CD4-positive, alpha-beta T cell treated with Interleukin-10 for 1 hour (primary cell): ENCODE data around the gene CALR3.
"Not testable (repeated sequence)": the region's sequence is repeated elsewhere in the genome, so short reads cannot be mapped to it uniquely, and the experiment has no call there.

Source experiments
- DNase-seq: peaks from one replicate; pipeline ENCODE4 v3.0.0-alpha.2; 2020

CALR3 gene, protein sequence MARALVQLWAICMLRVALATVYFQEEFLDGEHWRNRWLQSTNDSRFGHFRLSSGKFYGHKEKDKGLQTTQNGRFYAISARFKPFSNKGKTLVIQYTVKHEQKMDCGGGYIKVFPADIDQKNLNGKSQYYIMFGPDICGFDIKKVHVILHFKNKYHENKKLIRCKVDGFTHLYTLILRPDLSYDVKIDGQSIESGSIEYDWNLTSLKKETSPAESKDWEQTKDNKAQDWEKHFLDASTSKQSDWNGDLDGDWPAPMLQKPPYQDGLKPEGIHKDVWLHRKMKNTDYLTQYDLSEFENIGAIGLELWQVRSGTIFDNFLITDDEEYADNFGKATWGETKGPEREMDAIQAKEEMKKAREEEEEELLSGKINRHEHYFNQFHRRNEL

DNA sequence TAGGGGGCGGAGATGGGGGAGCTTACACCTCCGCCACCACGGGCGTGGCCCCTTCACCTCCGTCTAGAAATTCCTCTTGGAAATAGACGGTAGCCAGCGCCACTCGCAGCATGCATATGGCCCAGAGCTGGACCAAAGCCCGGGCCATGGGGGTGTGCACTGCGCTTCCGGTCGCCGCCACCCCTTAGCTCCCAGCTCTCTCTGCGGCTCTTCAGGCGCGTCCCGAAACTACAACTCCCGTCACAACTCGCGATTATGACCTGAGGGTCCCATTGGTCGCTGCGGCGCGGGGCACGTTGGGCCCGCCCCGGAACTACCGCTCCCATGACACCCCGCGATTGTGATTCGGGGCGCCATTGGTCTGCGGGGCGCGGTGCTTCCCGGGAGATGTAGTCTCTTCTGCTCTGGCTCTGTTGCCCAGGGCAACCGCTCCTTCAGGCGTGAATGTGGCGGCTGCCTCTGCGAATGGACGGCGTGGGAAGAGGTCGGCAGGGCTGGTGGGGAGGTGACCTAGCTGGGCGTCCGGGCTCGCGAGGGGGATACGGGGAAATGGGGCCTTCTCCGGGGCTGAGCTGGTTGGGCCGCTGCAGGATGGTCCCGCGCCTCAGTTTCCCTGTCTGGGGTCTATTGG is at the start of gene CALR3, which contains the start of gene C19orf44:
Gene CALR3, minus strand, starts transcription at position 186 of the 631 bp plus-strand sequence. Its CDS starts 38 bp downstream, at position 148.
Gene C19orf44, plus strand, starts transcription at position 413 of the 631 bp plus-strand sequence. CDS start 4,399 bp downstream, outside the sequence.
- DNase-seq: peak; percentile 97

DNA sequence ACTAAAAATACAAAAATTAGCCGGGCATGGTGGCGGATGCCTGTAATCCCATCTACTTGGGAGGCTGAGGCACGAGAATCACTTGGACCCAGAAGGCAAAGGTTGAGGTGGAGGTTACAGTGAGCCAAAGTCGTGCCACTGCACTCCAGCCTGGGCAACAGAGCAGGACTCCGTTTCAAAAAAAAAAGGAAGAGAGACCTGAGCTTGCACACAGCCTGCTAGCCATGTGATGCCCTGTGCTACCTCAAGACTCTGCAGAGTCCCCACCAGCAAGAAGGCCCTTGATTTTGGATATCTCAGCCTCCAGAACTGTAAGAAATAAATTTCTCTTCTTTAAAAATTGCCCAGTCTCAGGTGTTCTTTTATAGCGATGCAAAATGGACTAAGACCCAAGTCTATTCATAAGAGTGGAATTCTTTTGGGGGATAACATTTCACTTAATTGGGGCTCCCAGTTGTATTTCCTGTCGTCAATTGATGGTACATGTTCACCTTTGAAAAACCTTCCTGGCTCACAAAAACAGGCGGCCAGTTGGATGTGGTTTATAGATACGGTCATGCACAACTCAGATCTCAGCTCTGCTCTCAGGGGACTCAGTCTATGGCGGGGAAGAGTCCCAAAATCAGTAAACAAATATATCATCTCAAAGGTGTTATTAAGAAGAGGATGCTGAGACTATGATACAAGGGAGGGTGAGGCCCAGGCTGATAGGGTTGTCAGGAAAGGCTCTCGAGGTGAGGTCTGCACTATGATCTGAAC is 48.7 kb upstream of the CALR3 start:
- DNase-seq: no peak

DNA sequence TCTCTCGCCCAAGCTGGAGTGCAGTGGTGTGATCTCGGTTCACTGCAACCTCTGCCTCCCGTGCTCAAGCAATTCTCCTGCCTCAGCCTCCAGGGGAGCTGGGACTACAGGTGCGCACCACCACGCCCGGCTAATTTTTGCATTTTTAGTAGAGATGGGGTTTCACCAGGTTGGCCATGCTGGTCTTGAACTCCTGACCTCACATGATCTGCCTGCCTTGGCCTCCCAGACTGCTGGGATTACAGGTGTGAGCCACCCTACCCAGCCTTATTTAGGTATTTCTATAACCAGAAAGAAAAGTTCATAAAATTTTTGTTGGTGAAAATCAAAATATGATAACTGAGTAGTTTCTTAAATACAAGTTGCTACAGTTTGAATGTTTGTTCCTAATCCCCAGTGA is 47.8 kb upstream of the CALR3 start:
- DNase-seq: not testable (repeated sequence)

DNA sequence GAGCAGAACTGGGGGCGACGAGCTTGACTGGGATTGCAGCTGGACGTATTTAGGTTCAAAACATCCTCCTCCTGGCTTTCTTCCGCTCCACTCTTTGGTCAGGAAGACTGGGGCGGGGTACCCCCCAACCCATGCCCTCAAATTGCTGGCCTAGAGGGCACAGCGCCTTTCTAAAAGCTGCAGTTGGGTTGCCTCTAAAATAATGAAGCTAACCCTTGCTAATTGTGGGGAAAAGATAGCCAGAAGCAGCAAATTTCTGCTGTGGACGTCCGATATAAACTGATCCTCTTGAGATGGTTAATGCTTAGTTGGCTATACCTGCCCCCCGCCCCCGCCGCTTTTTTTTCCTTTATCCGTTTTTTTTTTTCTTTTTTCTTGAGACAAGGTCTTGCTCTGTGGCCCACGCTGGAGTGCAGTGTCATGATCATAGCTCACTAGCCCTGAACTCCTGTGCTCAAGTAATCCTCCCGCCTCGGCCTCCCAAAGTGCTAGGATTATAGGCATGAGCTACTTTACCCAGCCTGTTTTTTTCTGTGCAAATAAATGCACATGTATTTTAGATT is 47.0 kb upstream of the CALR3 start:
- DNase-seq: no peak

DNA sequence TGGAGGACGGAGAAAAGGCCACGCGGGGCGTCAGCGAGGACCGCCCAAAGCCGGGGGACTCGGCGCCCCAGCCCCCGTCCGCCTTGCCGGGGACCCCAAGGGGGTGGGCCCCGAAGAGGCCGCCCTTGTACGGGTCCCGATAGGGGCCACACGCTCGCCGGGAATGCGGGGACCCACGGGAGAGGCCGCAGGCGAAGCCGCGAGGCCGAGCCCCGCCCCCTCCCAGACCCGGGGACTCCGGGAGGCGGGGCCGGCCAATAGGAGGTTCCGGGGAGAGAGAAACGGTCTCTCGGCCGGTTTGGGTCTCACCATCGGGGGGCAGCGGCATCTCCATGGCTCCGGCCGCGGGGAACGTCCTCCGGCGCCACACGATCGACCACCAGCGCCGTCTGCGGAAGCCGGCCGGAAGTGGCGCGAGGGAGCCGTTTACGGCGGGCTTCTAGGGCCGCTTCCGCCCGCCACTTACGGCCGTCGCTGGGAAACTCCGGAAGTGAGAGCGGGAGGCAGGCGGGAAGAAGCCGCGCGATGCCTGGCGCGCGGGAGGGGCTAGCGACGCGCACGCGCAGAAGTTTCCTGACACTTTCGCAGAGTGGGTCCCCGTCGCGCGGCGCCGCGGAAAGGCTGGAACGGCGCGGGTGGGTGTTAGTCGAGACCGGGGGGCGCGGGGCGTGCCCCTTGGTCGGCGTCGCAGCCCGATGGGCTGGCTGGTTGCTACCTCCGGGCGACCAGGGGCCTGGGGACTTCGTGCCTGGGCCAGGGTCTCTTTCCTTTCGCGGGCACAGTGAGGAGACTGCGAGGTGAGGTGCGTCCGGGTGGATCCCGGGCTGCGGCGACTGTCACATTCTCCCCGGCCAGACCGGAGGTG is 46.3 kb upstream of the CALR3 start, which contains the start of gene CHERP:
Gene CHERP, minus strand, starts transcription at position 393 of the 865 bp plus-strand sequence. Its CDS starts 59 bp downstream, at position 334.
- DNase-seq: peak; percentile 95

DNA sequence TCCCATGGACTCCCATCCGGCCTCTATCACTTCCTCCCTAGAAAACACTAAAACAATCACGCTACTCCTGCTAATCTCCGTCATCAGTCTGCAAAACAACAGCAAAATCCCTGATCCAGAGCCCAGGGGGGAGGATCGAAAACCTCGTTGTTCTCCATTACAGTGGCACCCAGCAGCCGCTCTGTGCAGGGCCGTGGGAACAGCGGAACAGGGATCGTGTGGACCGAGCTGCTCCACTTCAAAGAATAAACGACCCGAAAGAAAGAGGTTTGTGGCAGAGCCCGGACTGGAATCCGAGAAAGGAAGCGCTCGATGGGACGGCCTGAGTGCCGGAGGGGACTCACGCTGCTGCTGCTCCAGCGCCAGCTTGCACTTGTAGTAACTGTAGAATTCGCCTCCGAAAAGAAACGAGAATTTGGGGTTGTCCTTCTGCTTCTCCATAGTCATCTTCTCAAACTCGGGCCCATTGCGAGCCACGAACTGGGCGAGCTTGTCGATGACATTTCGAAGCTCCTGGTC is 45.6 kb upstream of the CALR3 start:
- DNase-seq: no peak

DNA sequence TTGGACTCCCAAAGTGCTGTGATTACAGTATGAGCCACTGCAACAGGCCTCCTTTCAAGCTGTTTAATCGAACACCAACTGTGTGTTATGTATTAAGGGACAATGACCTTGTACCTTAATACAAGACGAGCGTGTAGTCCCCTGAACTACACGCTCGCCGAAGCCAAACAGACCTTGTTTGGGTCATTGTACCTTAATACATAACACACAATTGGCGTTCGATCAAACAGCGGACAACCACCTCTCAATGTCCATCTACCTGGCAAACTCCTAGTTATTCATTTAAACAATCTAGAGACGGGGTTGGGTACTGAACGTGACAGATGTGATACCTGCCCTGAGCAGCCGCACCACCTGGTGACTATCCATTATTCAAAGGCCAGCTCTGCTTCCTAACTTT is 45.0 kb upstream of the CALR3 start:
- no peak for DNase-seq

DNA sequence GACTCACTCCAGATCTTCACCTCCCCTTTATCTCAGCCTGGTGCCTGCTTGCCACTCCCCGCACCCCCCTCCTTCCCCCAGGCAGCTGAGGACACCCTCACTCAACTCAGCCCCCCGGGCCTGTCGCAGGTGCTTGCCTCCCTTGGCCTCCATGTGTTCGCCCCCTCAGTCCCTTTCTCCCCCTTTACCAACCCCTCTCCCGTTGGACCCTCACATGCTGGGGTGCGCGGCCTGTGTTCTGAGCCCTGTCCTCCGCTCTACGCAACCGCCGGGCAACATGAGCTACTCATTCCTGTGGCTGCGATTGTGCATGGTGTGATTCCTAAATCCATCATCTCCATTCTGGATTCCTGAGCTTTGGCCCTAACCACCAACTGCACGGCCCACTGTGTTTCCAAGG is 41.1 kb upstream of the CALR3 start:
- DNase-seq: no peak

DNA sequence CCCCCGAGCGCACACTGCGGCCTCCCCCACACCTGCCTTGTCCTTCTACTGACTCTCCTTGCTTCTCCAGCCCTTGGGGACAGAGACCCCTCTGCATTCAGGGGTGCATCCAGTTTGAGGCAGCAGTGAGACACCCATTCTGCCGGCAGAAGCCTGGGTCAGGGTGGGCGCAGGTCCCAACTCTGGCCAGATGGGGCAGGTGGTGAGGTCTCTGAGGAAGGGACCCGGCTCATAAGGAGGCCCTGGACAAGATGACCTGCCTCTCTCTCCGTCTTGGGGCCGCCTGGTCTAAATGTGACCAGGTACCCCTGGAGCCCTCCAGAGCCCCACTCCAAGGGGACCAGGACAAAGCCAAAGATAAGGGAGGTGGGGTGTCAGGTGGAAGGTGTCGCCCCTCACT is 40.2 kb upstream of the CALR3 start:
- no peak for DNase-seq

DNA sequence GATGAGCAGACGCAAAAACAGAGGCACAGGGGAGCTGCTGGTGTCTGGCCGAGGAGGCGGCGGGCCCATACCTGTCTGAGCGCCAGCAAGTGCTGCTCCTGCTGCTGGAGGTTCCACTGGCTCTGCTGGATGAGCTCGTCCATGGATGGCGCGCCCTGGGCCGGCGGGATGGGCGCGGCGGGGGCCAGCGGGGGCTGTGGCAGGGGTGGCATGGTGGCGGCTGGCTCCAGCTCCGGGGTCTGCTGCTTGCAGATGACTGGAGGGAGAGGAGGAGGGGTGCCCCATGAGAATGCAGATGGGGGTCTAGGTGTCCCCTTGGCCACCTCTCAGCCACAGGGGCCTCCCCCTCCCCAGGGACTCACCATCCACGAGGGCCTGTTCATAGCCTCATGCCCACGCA is 39.4 kb upstream of the CALR3 start:
- DNase-seq: no peak

DNA sequence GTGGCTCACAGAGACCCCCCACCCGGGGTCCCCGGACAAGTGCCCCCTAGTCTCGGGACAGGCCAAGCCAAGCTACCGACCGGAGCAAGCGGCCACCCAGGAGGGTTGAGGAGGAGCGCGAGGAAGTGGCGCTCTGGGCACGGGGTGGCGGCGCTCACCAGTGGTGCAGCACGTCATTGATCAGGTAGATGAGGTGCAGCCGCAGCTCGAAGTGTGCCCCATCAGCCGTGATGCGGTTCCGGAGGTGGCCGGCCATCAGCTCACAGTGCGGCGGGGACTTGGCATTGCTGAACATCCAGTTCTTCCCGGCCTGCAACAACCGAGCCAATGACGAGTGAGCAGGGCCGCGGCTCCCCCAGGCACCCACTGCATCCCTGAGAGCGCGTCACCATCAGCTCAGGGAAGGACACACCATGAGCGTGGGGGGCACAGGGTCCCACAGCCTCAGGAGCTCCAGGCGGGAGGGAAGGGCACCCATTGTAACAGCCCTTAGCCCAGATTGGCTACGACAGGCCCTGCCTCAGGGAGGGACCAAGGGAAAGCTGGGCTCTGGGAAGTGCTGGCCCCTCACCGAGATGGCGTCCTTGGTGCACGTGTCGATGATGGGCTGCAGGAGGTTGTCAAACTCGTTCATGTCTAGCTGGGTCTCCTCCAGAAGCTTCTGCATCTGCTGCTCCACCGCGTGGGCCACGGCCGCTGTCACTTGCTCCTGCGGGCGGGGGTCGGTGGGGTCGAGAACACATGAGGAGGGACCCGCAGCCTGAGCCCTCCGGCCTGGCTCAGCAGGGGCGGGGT is 36.7 kb upstream of the CALR3 start:
- DNase-seq: no peak

DNA sequence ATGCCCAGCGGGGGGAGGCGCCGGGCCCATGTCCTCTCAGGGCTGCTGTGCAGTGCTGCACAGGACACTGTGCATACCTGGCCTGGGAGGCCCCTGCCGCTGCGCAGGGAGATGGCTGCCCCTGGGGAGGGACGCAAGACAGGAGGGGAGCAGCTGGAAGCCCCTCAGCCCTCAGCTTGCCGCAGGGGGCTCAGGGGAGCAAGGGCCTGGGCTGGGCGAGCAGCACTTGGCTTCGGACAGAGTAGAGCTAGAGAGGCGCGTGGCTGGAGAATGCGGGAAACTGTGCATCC is 35.4 kb upstream of the CALR3 start:
- no peak for DNase-seq

DNA sequence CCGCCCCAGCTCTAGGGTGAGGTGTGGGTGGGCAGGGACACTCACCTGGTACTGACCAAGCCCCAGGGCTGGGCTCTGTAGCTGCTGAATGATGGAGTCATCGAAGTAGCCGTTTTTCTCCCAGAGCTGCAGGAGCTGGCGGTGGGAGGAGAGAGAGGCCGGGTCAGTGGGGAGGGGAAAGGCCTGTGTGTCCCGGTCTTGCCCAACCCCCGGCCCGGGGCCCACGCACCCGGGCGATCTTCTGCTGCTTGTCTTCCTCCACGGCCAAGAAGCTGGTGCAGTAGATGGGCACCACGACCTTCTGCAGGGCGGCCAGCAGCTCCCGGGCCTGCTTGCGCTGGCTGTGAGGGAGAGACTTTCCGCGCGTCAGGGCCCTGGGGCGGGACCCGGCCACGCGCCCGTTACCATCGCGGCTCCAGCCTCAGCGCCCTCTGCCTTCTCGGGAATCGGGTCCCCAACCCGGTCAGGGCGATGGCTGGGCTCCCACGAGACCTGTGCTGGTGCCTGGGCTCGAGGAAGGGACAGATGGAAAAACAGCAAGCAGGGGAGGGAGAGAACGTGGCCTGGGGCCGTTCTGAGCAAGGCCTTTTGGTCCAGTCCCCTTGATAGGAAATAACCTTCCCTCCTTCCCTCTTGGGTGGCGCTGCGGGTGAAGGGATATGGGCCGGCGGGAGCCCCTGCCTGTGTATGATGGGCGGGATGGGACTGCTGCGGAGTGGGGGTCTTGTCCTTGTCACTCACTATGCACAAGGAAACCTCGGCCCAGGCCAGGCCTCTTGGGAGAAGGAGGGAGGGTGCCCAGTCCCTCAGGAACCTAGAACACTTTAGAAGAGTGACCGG is 34.8 kb upstream of the CALR3 start:
- DNase-seq: no peak

DNA sequence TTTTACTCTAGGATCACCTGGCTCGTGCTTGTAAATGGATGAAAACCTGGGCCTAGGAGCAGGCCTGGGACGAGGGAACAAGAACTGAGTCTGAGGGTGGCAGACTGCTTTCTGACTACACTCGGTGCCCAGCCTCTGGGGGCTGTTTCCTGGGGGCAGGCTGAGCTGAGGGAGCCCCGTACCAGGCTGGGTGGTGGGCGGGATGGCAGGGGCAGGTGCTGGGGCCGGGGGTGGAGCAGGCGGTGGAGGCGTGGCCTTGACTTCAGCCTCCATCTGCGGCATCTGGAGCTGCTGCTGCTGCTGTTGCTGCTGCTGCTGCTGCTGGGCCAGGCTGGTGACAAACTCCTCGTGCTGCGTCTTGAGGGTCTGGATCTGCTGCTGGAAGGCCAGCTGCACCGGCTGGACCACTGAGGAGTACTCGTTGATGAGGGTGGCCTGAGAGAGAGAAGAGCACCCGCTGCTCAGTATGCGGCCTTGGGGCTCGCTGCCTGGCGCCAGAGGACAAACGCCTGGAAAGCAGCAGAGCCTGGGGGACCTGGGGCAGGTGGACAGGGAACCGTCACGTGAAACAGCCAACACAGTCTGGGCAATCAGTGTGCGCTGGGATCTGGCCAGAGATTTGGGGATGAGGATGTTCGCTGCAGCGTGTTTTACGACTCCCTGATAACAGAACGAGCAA is 33.6 kb upstream of the CALR3 start:
- no peak for DNase-seq

DNA sequence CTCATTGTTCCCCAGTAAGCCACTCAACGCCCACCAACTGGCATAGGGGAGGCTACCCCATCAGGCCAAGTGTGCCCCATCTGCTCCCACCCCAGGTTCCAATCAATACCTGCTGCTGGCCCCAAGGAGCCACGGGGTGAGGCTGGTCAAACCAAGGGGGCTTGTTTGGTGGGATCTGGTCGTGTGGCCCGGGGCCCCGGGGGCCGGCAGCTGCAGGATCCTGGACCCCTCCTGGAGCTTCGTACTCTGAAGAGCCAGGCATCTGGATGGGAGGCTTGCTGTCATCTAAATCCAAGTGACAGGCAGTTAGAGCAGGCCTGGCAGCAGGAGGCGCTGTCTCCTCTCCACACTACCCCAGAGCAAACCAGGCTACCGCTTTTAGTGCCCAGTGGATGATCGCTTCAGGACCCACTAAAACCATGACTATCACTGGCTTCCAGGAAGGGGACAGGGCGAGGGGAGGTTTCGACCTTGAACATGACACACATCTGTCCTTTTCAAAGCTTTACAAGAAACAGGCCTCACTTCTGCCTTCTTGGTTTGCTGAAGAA is 32.1 kb upstream of the CALR3 start:
- peak; percentile 57 for DNase-seq

DNA sequence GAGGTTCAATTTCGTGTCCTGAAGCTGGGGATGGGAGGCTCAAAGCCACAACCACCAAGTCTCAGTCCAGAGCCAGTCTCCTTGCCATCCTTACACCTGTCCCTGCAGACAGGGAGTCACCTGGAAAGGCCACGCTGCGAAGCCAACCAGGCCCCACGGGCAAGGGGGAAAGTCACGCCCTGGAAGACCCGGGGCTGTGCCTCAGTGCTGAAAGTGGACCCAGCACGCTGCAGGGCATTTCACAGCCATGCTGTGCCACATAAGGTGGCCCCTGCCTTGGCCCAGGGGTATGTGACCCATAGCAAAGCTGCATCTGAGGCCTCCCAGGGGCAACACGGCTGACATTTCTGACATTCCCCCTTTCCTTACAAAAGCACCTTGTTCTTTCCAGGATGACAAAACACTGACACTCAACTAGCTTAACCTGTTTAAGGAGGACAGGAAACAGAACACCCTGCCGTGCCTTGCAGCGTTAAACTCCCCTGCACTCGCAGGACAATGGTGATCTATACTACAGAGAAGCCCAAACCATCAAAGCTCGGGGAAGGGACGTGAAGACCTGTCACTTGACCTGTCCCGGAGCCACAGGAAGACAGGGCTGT is 31.5 kb upstream of the CALR3 start:
- no peak for DNase-seq

DNA sequence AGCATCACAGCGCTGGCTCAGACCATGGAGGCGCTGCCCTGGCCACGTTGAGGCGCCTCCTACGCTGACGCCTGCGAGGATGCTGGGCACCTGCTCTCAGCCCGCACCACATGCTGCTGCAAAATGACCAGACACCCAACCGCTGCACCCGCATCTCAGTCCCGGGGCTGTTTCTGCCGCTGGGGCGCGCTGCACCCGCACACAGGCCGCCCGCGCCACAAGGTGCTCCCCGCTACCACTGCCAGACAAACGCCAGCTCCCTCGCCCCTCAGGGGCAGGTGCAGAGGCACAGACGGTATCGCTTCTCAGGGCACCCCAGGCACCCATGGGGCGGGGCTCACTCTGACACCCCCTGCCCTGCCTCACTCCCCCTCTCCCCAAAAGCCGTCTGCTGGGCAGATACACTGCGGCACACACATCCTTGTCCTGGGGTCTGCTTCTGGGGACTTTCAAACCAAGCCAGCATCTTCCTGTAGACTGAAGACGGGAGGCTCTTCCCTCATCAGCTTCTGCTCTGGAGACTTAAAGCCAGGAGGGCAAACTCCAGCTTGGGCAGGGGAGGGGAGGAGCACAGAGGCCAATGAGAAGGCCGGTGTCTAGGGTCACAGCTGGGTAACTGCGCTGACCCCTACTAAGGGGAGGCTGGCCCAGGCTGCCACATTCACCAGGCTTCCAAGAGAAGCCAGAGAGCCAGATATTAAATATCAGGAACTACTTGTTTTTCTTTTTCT is 29.9 kb upstream of the CALR3 start:
- DNase-seq: no peak
